HG03354 (cell line): ENCODE results near the gene HSD11B1.

Source experiments
- ATAC-seq: cut with Tn5 transposase; IDR thresholded peaks from one replicate; pipeline ENCODE4 v1.9.1; 2021; ENCODE audit warnings: mild to moderate bottlenecking; ENCODE audit not compliant: unreplicated experiment, poor library complexity, severe bottlenecking

The HSD11B1 gene

GRCh38 chr1:209721323-209721722 lies 16.7 kb downstream of the HSD11B1 start:
- ATAC-seq = no peak

- no peak for ATAC-seq
Observed at GRCh38 chr1:209723265-209723664, 18.6 kb downstream of the HSD11B1 start.

- ATAC-seq = no peak
Observed at GRCh38 chr1:209723756-209724693, 19.4 kb downstream of the HSD11B1 start.

- no peak for ATAC-seq
Observed at GRCh38 chr1:209727286-209727685, 22.6 kb downstream of the HSD11B1 start.

GRCh38 chr1:209727785-209728184 lies 23.1 kb downstream of the HSD11B1 start:
- ATAC-seq = no peak

- no peak for ATAC-seq
Observed at GRCh38 chr1:209728466-209728865, 23.8 kb downstream of the HSD11B1 start.

GRCh38 chr1:209729436-209729835 lies 24.8 kb downstream of the HSD11B1 start:
- no peak for ATAC-seq

GRCh38 chr1:209732725-209733124 lies 28.1 kb downstream of the HSD11B1 start:
- no peak for ATAC-seq

- ATAC-seq = no peak
Observed at GRCh38 chr1:209733409-209734192, 29.0 kb downstream of the HSD11B1 start.

GRCh38 chr1:209736490-209737117 lies 32.0 kb downstream of the HSD11B1 start:
- ATAC-seq = no peak

GRCh38 chr1:209737118-209737505 lies 32.5 kb downstream of the HSD11B1 start:
- no peak for ATAC-seq

- ATAC-seq = no peak
Observed at GRCh38 chr1:209738270-209738669, 33.6 kb downstream of the HSD11B1 start.

- no peak for ATAC-seq
Observed at GRCh38 chr1:209741193-209741592, 36.5 kb downstream of the HSD11B1 start.

- no peak for ATAC-seq
Observed at GRCh38 chr1:209741889-209742288, 37.2 kb downstream of the HSD11B1 start.

- ATAC-seq = no peak
Observed at GRCh38 chr1:209742409-209743144, 37.9 kb downstream of the HSD11B1 start.

- no peak for ATAC-seq
Observed at GRCh38 chr1:209743145-209743482, 38.5 kb downstream of the HSD11B1 start.

GRCh38 chr1:209746451-209747165 lies 42.0 kb downstream of the HSD11B1 start:
- ATAC-seq = no peak

GRCh38 chr1:209747580-209748262 lies 43.1 kb downstream of the HSD11B1 start:
- ATAC-seq = peak; percentile 84

- no peak for ATAC-seq
Observed at GRCh38 chr1:209748620-209749019, 44.0 kb downstream of the HSD11B1 start.
